A673 (cell line): ENCODE measurements around the gene HNF1A.

Experiments
- EZH2 ChIP-seq: fragments of 200-600 bp; sonication (generic); IDR thresholded peaks from 2 replicates; pipeline ENCODE4 v1.6.1; 2017; ENCODE audit warnings: borderline replicate concordance, low read depth, mild to moderate bottlenecking, mixed read lengths, antibody characterized with exemption, low read length; ENCODE audit not compliant: poor library complexity, severe bottlenecking
- TF ChIP-seq, protein P1 (sequence below): fragments of 300-800, 200-600 bp; sonication (generic); conservative IDR thresholded peaks from 2 replicates; pipeline ENCODE4 v1.5.1; 2017; ENCODE audit warnings: low read depth, mild to moderate bottlenecking, antibody characterized with exemption, low read length, moderate library complexity, mixed read lengths

DNA sequence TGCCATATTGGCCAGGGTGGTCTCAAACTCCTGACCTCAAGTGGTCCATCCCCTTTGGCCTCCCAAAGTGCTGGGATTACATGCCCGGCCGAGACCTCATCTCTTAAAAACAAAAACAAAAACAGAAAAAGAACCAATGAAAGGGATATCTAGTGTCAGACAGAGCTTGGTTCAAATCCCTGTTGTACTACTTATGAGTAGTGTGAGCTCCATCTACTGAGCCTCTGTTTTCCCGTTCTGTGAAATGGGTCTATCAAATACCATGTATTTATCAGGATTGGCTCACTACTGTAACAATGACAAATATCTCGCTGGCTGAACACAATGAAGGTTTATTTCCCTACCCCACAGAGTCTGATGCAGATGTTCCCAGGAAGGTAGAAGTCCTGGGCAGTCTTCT lies 36.9 kb upstream of the HNF1A start:
- TF ChIP-seq, protein P1, sequence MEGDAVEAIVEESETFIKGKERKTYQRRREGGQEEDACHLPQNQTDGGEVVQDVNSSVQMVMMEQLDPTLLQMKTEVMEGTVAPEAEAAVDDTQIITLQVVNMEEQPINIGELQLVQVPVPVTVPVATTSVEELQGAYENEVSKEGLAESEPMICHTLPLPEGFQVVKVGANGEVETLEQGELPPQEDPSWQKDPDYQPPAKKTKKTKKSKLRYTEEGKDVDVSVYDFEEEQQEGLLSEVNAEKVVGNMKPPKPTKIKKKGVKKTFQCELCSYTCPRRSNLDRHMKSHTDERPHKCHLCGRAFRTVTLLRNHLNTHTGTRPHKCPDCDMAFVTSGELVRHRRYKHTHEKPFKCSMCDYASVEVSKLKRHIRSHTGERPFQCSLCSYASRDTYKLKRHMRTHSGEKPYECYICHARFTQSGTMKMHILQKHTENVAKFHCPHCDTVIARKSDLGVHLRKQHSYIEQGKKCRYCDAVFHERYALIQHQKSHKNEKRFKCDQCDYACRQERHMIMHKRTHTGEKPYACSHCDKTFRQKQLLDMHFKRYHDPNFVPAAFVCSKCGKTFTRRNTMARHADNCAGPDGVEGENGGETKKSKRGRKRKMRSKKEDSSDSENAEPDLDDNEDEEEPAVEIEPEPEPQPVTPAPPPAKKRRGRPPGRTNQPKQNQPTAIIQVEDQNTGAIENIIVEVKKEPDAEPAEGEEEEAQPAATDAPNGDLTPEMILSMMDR, result no peak
- TF ChIP-seq EZH2, result no peak
